Fibroblast of lung (primary cell): Measurements from ENCODE around the gene CHADL. TPM values are rescaled to one million over a fixed set of nuclear protein-coding genes. Genes with fewer than 3 reads are reported as not detected.

ENCODE experiments used
- DNase-seq, 2 donors: peaks; one replicate each; pipeline versions ENCODE4 v3.0.0 to v3.0.0-alpha.2; 2010; ENCODE audit warnings: low read depth in 2 of 2
- H2AFZ ChIP-seq: 2 replicates; pipeline ENCODE4 v1.5.1; 2012; ENCODE audit warnings: low read length, control low read depth, inconsistent platforms
- H3K27ac ChIP-seq: 2 replicates; pipeline ENCODE4 v1.5.1; 2011; ENCODE audit warnings: low read length, control low read depth; ENCODE audit not compliant: insufficient read depth
- H3K27me3 ChIP-seq: 2 replicates; pipeline ENCODE4 v1.5.1; 2011; ENCODE audit warnings: mild to moderate bottlenecking, low read length; ENCODE audit not compliant: control insufficient read depth, insufficient read depth
- H3K36me3 ChIP-seq: 2 replicates; pipeline ENCODE4 v1.5.1; 2011; ENCODE audit warnings: low read length; ENCODE audit not compliant: control insufficient read depth, insufficient read depth
- H3K4me1 ChIP-seq: 2 replicates; pipeline ENCODE4 v1.5.1; 2011; ENCODE audit warnings: low read length; ENCODE audit not compliant: control insufficient read depth, insufficient read depth; ENCODE audit errors: extremely low read depth
- H3K4me2 ChIP-seq: 2 replicates; pipeline ENCODE4 v1.5.1; 2011; ENCODE audit warnings: low read length, control low read depth; ENCODE audit not compliant: insufficient read depth; ENCODE audit errors: extremely low read depth
- H3K4me3 ChIP-seq, 4 experiments: fragments of 200-600 bp in 1 of 4; sonication (generic) in 1 of 4; replicated peaks in 1 of 4; 2 replicates each; pipeline ENCODE4 v1.5.1; 2011 to 2016; ENCODE audit warnings: low read length in 4 of 4, low read depth in 3 of 4, mild to moderate bottlenecking in 3 of 4, control low read depth in 2 of 4, inconsistent platforms in 1 of 4, mixed read lengths in 1 of 4; ENCODE audit not compliant: insufficient read depth in 1 of 4; ENCODE audit errors: control extremely low read depth in 1 of 4
- H3K79me2 ChIP-seq: 2 replicates; pipeline ENCODE4 v1.5.1; 2012; ENCODE audit warnings: mild to moderate bottlenecking, low read length, inconsistent platforms; ENCODE audit not compliant: control insufficient read depth, insufficient read depth
- H3K9ac ChIP-seq: 2 replicates; pipeline ENCODE4 v1.5.1; 2011; ENCODE audit warnings: mild to moderate bottlenecking, low read length, control low read depth; ENCODE audit not compliant: insufficient read depth
- H3K9me3 ChIP-seq: 2 replicates; pipeline ENCODE4 v1.5.1; 2012; ENCODE audit warnings: low read depth, low read length; ENCODE audit not compliant: control insufficient read depth, insufficient read depth
- H4K20me1 ChIP-seq: 2 replicates; pipeline ENCODE4 v1.5.1; 2011; ENCODE audit warnings: low read length; ENCODE audit not compliant: control insufficient read depth, insufficient read depth; ENCODE audit errors: extremely low read depth
- EZH2 ChIP-seq: IDR thresholded peaks from 2 replicates; pipeline ENCODE4 v1.5.1; 2012; ENCODE audit warnings: low read length, control low read depth, mild to moderate bottlenecking; ENCODE audit errors: missing control alignments
- polyA plus RNA-seq, 2 donors: library from polyadenylated mRNA; depleted of rRNA in 1 of 2; stranded (reverse) in 1 of 2; unstranded in 1 of 2; fragments of >200 nt; gene quantifications; 2 replicates each; pipeline ENCODE4 v1.2.1, GENCODE V29; 2011 to 2012; ENCODE audit warnings: missing spikeins in 1 of 2
- total RNA-seq: library from RNA; depleted of rRNA; stranded (reverse); fragments of >200 nt; gene quantifications from 2 replicates; pipeline ENCODE4 v1.2.1, GENCODE V29; 2014
- TF ChIP-seq, protein P1 (sequence below), 2 donors: IDR thresholded peaks in 1 of 2; conservative IDR thresholded peaks in 1 of 2; 1 replicate in 1 of 2; 2 replicates in 1 of 2; pipeline ENCODE4 v1.5.1; 2011 to 2012; ENCODE audit warnings: low read length in 2 of 2, control low read depth in 1 of 2, inconsistent platforms in 1 of 2, low read depth in 1 of 2, mild to moderate bottlenecking in 1 of 2

The CHADL gene
- total and polyA plus RNA-seq, 2 donors (not counting 1 experiment from before 2014, with no cell fraction given), result 0.10 to 3.1 TPM

DNA sequence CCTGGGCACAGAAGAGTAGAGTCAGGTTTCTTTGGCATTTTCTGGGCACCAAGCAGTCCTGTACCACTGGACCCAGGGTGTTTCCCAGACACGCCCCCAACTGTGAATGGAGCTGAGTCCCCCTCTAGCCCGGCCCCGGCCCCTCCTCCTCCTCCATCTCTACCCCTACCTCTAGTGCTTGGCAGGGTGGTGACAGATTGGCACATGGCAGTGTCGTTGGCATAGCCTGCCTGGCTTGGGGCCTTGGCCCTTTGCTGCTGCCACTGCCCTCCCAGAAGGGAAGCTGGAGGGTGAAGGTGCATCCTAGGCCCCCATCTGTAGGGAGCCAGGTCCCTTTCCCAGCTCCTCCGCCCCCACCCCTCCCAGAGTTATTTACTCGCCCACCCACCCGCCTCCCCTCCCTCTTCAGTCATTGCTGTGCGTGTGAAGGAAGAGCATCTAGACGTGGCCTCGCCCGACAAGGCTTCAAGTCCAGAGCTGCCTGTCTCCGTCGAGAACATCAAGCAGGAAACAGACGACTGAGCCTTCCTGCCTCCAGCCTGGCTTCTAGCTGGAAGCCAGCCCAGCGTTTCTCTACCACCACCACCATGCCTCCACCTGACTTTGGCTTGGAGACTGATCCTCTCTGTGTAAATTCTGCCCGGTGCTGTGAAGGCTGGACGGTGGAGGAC lies 10.9 kb downstream of the CHADL start:
- no peak overlapping the region for H3K4me2 ChIP-seq
- H2AFZ ChIP-seq, result no peak overlapping the region
- H3K9me3 ChIP-seq, result no peaks in the 10 kb centered on the region
- no peak overlapping the region for H3K4me3 ChIP-seq
- H3K9ac ChIP-seq, result no peak overlapping the region
- H3K79me2 ChIP-seq, result no peaks in the 10 kb centered on the region
- no peaks in the 10 kb centered on the region for H3K27me3 ChIP-seq
- TF ChIP-seq, protein P1, sequence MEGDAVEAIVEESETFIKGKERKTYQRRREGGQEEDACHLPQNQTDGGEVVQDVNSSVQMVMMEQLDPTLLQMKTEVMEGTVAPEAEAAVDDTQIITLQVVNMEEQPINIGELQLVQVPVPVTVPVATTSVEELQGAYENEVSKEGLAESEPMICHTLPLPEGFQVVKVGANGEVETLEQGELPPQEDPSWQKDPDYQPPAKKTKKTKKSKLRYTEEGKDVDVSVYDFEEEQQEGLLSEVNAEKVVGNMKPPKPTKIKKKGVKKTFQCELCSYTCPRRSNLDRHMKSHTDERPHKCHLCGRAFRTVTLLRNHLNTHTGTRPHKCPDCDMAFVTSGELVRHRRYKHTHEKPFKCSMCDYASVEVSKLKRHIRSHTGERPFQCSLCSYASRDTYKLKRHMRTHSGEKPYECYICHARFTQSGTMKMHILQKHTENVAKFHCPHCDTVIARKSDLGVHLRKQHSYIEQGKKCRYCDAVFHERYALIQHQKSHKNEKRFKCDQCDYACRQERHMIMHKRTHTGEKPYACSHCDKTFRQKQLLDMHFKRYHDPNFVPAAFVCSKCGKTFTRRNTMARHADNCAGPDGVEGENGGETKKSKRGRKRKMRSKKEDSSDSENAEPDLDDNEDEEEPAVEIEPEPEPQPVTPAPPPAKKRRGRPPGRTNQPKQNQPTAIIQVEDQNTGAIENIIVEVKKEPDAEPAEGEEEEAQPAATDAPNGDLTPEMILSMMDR (conservative IDR thresholded peaks at IDR 0.05 in 1 of 2, IDR thresholded peaks at IDR 0.05 in 1 of 2; ENCODE audit: low read depth in 1 of 2, low read length in 2 of 2), result no peak
- TF ChIP-seq EZH2, result no peak
- H3K4me1 ChIP-seq, result no peaks in the 10 kb centered on the region
- no peak overlapping the region for H3K27ac ChIP-seq
- DNase-seq, result no peak
- peaks cover 16% of the 10 kb centered on the region for H3K36me3 ChIP-seq
- no peaks in the 10 kb centered on the region for H4K20me1 ChIP-seq

DNA sequence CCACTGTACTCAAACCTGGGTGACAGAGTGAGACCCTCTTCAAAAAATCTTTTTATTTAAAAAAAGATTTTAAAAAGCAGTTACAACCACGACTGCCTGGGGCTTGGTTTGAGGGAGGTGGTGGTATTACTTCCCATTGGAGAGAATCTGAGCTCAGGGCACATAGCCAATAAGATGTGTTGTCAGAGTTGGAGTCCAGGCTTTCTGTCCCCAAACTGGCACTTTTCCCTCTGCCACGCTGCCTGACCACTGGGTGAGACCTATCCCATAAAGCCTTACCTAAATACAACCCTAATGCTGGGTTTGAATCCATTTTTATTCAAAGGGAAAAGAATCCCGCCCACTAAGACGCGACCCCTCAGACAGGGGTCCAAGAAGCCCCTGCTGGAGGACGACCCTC lies 11.5 kb downstream of the CHADL start:
- H2AFZ ChIP-seq, result no peak overlapping the region
- H3K4me1 ChIP-seq, result no peaks in the 10 kb centered on the region
- no peaks in the 10 kb centered on the region for H3K9me3 ChIP-seq
- H3K36me3 ChIP-seq, result peaks cover 16% of the 10 kb centered on the region
- H3K79me2 ChIP-seq, result no peaks in the 10 kb centered on the region
- H3K27me3 ChIP-seq, result no peaks in the 10 kb centered on the region
- no peaks in the 10 kb centered on the region for H4K20me1 ChIP-seq
- no peak overlapping the region for H3K4me3 ChIP-seq
- H3K4me2 ChIP-seq, result no peak overlapping the region
- no peak overlapping the region for H3K9ac ChIP-seq
- DNase-seq, result no peak
- H3K27ac ChIP-seq, result no peak overlapping the region
- no peak for TF ChIP-seq EZH2
- TF ChIP-seq, protein P1 (conservative IDR thresholded peaks at IDR 0.05 in 1 of 2, IDR thresholded peaks at IDR 0.05 in 1 of 2; ENCODE audit: low read depth in 1 of 2, low read length in 2 of 2), result no peak

DNA sequence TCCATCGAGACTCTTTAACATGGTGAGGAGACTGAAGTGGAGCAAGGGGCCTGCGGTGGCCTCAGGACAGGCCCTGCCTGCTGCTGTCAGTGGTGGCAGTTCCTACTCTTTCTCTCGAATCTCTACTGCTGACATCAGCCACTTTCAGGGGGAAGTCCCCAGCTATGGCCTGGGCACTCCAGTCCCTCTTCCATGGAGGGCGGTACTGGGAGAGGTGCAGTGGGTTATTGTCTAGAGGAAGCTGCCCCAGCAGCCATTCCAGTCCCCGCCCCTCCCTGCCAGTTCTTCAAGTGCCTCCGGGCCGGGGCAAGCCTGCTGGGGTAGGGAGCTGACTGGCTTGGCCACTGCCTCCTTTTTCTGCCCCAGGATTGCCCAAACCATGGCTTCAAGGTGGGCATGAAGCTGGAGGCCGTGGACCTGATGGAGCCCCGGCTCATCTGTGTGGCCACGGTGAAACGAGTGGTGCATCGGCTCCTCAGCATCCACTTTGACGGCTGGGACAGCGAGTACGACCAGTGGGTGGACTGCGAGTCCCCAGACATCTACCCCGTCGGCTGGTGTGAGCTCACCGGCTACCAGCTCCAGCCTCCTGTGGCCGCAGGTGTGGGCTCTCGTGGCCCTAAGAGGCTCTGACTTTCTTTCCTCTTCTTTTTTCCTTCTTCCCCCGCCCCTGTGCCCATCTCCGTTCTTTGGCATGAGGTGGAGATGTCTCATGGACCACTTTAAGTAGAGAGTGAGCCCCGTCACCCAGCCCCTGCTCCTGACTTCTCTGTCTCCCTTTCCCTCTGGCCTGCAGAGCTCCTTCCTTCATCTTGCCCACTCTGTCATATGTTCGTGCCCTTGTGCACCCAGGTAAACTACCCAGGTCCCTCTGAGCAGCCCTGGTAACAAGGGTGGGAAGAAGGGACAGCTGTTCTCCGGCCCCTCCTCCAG lies 13.7 kb downstream of the CHADL start:
- no peak for DNase-seq
- H3K9me3 ChIP-seq, result no peaks in the 10 kb centered on the region
- H2AFZ ChIP-seq, result no peak overlapping the region
- H4K20me1 ChIP-seq, result no peaks in the 10 kb centered on the region
- no peaks in the 10 kb centered on the region for H3K4me1 ChIP-seq
- H3K4me3 ChIP-seq, result no peak overlapping the region
- H3K79me2 ChIP-seq, result no peaks in the 10 kb centered on the region
- H3K9ac ChIP-seq, result no peak overlapping the region
- no peak overlapping the region for H3K27ac ChIP-seq
- peaks cover 22% of the 10 kb centered on the region for H3K36me3 ChIP-seq
- H3K4me2 ChIP-seq, result no peak overlapping the region
- H3K27me3 ChIP-seq, result no peaks in the 10 kb centered on the region
- TF ChIP-seq, protein P1 (conservative IDR thresholded peaks at IDR 0.05 in 1 of 2, IDR thresholded peaks at IDR 0.05 in 1 of 2; ENCODE audit: low read depth in 1 of 2, low read length in 2 of 2), result no peak
- no peak for TF ChIP-seq EZH2
